GM12875 (cell line): Measurements from ENCODE around the gene RXRB.

Source experiments
- H3K4me3 ChIP-seq: one replicate; pipeline ENCODE4 v1.5.1; 2011; ENCODE audit warnings: low read depth, low read length, control low read depth
- TF ChIP-seq, protein P1 (sequence below): IDR thresholded peaks from 2 replicates; pipeline ENCODE4 v1.5.1; 2011; ENCODE audit warnings: low read depth, mild to moderate bottlenecking, control low read depth, inconsistent platforms, low read length, moderate library complexity, borderline replicate concordance; ENCODE audit not compliant: insufficient read depth

The RXRB gene

DNA sequence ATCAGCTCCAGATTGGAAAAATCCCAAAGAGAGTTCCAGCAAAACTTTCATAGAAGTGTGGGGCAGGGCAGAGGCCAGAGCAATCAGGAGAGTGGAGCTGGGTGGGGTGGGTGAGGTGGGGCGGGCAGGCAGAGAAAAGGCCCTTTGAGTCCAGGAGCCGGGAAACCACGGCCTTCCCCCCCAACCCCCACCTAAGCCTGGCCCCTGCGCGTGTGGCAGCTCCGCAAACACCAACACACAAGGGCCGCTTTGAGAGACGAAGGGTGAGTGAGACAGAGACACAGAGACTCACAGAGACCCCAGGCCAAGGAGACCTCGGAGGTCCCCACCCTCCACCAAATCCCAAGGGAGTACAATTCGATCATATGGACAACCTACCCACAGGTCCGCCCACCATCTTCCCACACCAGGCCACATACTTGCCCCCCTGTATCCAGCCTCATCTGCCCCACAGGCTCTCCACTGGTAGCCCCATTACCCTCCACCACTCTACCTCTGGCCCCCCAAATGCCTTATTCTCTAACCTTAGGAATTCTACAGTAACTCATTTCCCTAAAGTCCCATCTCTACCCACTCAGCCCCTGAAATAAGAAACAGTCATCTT lies 9.9 kb downstream of the RXRB start:
- H3K4me3 ChIP-seq = no peak overlapping the region
- TF ChIP-seq, protein P1, sequence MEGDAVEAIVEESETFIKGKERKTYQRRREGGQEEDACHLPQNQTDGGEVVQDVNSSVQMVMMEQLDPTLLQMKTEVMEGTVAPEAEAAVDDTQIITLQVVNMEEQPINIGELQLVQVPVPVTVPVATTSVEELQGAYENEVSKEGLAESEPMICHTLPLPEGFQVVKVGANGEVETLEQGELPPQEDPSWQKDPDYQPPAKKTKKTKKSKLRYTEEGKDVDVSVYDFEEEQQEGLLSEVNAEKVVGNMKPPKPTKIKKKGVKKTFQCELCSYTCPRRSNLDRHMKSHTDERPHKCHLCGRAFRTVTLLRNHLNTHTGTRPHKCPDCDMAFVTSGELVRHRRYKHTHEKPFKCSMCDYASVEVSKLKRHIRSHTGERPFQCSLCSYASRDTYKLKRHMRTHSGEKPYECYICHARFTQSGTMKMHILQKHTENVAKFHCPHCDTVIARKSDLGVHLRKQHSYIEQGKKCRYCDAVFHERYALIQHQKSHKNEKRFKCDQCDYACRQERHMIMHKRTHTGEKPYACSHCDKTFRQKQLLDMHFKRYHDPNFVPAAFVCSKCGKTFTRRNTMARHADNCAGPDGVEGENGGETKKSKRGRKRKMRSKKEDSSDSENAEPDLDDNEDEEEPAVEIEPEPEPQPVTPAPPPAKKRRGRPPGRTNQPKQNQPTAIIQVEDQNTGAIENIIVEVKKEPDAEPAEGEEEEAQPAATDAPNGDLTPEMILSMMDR = no peak

DNA sequence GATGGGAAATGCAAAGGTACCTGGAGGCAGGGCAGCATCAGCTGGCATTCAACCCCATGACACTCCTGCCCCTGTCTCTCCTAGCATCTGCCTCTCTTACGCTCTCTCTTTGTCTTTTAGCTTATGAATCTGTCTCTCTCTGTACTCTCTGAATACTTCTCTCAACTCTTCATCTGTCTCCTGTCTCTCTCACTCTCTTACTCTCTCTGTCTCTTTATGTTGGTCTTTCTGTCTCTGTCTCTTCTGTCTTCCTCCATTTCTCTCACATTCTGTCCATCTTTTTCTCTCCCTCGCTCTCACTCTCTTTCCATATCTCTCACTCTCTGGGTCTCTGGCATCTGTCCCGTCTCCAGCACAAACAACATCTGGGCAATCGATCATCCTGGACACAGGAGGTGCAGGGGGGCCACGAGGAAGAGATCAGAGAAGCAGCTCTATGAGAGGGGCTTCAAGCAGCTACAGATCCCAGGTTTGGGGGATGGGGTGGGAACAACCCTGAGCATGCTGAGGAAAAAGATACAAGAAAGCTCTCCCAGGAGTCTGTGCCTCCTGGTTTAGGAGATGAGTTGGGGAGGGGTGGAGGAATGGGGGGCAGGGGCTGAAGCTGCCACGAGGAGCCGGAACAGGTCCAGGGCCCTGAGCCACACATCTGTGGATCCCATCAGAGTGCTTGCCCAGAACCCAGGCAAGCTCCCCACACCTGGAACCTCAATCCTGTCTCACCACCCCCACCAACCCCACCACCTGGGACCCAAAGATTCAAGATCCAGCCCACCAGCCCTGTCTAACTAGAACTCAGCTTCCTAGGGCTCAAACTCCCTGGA lies 10.6 kb downstream of the RXRB start:
- TF ChIP-seq, protein P1 = no peak
- no peak overlapping the region for H3K4me3 ChIP-seq

DNA sequence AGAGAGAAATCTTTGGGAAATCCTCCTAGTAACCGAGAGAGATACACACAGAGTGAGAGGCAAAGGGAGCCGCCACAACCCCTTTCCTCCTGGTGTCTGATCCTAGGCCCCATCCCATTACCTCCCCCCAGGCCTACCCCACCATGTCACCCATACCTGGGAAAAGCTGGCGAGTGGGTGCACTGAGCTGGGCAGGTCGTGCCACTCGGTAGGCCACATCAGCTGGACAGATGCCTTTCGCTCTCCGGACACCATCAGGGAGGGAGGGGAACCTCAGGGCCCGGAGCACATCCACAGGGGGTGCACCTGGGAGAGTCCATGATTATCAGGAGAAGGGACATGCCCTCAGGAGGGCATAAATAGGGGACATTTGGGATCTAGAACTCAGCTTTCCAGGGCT lies 11.3 kb downstream of the RXRB start:
- no peak overlapping the region for H3K4me3 ChIP-seq
- TF ChIP-seq, protein P1 = no peak

DNA sequence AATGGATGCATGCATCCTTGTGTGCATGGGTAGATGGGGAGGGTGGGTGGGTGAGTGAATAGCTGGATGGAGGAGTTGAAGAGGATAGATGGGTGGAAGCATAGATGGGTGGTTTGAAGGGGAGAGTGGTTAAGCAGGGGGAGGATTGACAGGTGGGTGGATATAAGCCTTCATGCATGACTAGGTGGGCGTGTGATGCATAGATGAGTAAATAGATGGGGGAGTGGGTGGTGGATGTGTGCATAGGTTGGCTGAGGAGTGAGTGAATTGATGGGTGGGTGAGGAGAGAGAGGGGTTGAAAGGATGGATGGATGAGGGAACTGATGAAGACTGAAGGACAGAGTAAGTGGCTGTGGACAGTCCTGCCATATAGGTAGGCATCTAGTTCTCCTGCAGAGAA lies 12.7 kb downstream of the RXRB start:
- TF ChIP-seq, protein P1 = no peak
- H3K4me3 ChIP-seq = no peak overlapping the region

DNA sequence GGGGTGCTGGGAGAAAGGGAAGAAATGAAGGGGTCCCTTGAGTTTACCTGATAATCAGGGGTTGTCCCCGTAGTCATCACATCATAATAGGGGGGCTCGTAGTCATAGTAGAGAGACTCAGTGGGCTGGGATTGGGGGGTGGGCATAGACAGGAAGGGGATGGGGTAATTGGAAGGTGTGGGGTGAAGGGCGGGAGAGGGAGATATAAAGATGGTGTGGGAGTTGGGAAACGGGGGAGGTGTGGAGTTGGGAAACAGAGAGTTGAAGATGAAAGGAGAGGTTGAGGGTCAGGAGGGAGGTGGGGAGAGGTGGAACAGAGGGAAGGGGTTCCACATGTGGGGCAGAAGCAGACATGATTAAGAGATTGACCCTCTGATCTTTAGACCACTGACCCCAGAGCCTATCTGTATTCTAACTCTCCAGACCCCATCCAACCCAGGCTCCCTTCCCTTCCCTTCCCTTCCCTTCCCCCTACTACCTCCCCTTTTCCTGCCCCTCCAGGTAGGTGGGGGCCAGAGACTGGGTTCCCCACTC lies 14.7 kb downstream of the RXRB start:
- TF ChIP-seq, protein P1 = no peak
- H3K4me3 ChIP-seq = no peak overlapping the region

DNA sequence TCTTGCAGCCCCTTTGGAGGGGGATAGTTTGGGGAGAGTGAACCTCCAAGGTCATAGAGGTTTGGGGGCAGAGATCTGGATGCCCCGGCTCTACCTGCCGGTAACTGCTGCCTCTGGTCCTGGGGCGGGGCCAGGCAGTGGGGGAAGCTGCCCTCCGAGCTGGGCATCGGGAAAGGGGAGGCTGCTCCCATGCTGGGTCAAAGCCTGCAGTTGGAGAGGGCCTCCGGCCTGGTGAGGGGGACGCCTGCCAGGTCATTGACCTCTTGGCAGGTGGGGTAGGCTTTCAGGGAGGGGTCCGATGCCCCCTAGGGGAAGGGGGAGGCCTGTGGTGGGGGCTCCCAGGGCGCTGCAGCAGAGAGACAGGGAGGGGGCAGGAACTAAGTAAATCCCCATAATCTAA lies 15.3 kb downstream of the RXRB start:
- H3K4me3 ChIP-seq = no peak overlapping the region
- TF ChIP-seq, protein P1 = no peak
